PC-9 (cell line): ENCODE measurements around the gene G2E3.

ENCODE experiments used
- EZH2 ChIP-seq: fragments of 200-600 bp; sonication (generic); IDR thresholded peaks from 2 replicates; pipeline ENCODE4 v1.8.0; 2017; ENCODE audit warnings: antibody characterized with exemption, low read depth
- TF ChIP-seq, protein P1 (sequence below): fragments of 200-600 bp; sonication (generic); conservative IDR thresholded peaks from 2 replicates; pipeline ENCODE4 v1.6.1; 2017; ENCODE audit warnings: mixed run types, antibody characterized with exemption, mild to moderate bottlenecking, moderate library complexity

DNA sequence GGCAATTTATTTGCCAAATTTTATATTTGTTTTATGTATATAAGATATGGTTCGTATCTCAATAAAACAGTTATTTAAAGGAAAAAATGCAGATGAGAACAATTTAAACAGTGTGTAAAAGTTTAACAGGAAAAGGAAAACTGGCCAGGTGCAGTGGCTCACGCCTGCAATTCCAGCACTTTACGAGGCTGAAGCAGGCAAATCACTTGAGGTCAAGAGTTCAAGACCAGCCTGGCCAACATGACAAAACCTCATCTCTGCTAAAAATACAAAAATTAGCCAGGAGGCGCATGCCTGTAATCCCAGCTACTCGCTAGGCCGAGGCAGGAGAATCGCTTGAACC is 22.3 kb downstream of the G2E3 start:
- TF ChIP-seq, protein P1, sequence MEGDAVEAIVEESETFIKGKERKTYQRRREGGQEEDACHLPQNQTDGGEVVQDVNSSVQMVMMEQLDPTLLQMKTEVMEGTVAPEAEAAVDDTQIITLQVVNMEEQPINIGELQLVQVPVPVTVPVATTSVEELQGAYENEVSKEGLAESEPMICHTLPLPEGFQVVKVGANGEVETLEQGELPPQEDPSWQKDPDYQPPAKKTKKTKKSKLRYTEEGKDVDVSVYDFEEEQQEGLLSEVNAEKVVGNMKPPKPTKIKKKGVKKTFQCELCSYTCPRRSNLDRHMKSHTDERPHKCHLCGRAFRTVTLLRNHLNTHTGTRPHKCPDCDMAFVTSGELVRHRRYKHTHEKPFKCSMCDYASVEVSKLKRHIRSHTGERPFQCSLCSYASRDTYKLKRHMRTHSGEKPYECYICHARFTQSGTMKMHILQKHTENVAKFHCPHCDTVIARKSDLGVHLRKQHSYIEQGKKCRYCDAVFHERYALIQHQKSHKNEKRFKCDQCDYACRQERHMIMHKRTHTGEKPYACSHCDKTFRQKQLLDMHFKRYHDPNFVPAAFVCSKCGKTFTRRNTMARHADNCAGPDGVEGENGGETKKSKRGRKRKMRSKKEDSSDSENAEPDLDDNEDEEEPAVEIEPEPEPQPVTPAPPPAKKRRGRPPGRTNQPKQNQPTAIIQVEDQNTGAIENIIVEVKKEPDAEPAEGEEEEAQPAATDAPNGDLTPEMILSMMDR, result no peak
- TF ChIP-seq EZH2, result no peak
